HepG2 (cell line): ENCODE measurements around the gene KPNA4. TPM values are rescaled to one million over a fixed set of nuclear protein-coding genes. Genes with fewer than 3 reads are reported as not detected.

Experiments
- ATAC-seq: fragments of 200-7000 bp; cut with Tn5 transposase; 3 replicates; pipeline ENCODE4 v1.9.1; 2020; ENCODE audit warnings: mild to moderate bottlenecking, moderate library complexity
- BruUV-seq: library from RNA; stranded (reverse); fragments of 400-500 nt; replicated peaks from 2 replicates; lab custom pipeline; 2021; lab: Mats Ljungman, UMichigan
- CTCF ChIA-PET: fragments of 300-600 bp; formaldehyde crosslinking; extraction: SDS; loops from one replicate; lab custom pipeline; 2021; ENCODE audit warnings: low total read pairs, inconsistent platforms, low intra/inter-chr PET ratio; lab: Yijun Ruan, JAX
- POLR2A ChIA-PET: fragments of 350-600 bp; sonication (Branson Sonifier 250); formaldehyde crosslinking; loops from one replicate; lab custom pipeline; 2020; ENCODE audit warnings: antibody characterized with exemption, inconsistent platforms; lab: Yijun Ruan, JAX
- DNase-seq: peaks from one replicate; pipeline ENCODE4 v3.0.0-alpha.2; 2015; ENCODE audit warnings: low spot score
- FAIRE-seq: peaks from 3 replicates; lab custom pipeline; 2011; peaks lifted over from hg19 to GRCh38; lab: Jason Lieb, UNC
- H2AFZ ChIP-seq: one replicate; pipeline ENCODE4 v1.6.1; 2011; ENCODE audit warnings: low read length, inconsistent platforms
- H3K27ac ChIP-seq: fragments of 300-600 bp; 3 replicates; pipeline ENCODE4 v1.8.0; 2011; ENCODE audit warnings: mixed run types, mild to moderate bottlenecking, mixed read lengths, low read length, inconsistent platforms; ENCODE audit not compliant: insufficient read depth; ENCODE audit errors: extremely low read length
- H3K27me3 ChIP-seq, 2 experiments: fragments of 200-600 bp in 1 of 2; 2 replicates in 1 of 2; 3 replicates in 1 of 2; pipeline versions ENCODE4 v1.6.0 to v1.8.0; 2011; ENCODE audit warnings: low read length in 2 of 2, mild to moderate bottlenecking in 2 of 2, moderate library complexity in 2 of 2, inconsistent platforms in 1 of 2; ENCODE audit not compliant: insufficient read depth in 2 of 2, control insufficient read depth in 1 of 2
- H3K36me3 ChIP-seq, 2 experiments: fragments of 200-600 bp in 1 of 2; replicated peaks in 1 of 2; 2 replicates in 1 of 2; 3 replicates in 1 of 2; pipeline versions ENCODE4 v1.5.1 to v1.8.0; 2011; ENCODE audit warnings: low read length in 2 of 2, inconsistent platforms in 1 of 2; ENCODE audit not compliant: insufficient read depth in 2 of 2, control insufficient read depth in 1 of 2
- H3K4me1 ChIP-seq: 2 replicates; pipeline ENCODE4 v1.5.1; 2012; ENCODE audit warnings: low read length, inconsistent platforms; ENCODE audit not compliant: insufficient read depth
- H3K4me2 ChIP-seq: 2 replicates; pipeline ENCODE4 v1.6.0; 2011; ENCODE audit warnings: low read depth, low read length, inconsistent platforms
- H3K4me3 ChIP-seq, 3 experiments: fragments of 200-600 bp in 1 of 3; sonication (generic), shearing (Covaris generic) in 1 of 3; replicated peaks in 1 of 3; 2 replicates each; pipeline ENCODE4 v1.5.1; 2011 to 2016; ENCODE audit warnings: low read length in 3 of 3, inconsistent platforms in 2 of 3, low read depth in 2 of 3, mild to moderate bottlenecking in 2 of 3, control low read depth in 1 of 3, mixed read lengths in 1 of 3; ENCODE audit not compliant: insufficient read depth in 1 of 3
- H3K79me2 ChIP-seq: one replicate; pipeline ENCODE4 v1.6.1; 2011; ENCODE audit warnings: low read length, inconsistent platforms; ENCODE audit not compliant: insufficient read depth
- H3K9ac ChIP-seq: 2 replicates; pipeline ENCODE4 v1.6.0; 2011; ENCODE audit warnings: mild to moderate bottlenecking, low read depth, low read length, inconsistent platforms; ENCODE audit not compliant: insufficient read depth
- H3K9me3 ChIP-seq: 2 replicates; pipeline ENCODE4 v1.5.1; 2012; ENCODE audit warnings: mild to moderate bottlenecking, low read length
- H4K20me1 ChIP-seq: 2 replicates; pipeline ENCODE4 v1.6.0; 2011; ENCODE audit warnings: inconsistent platforms, mild to moderate bottlenecking, low read length, moderate library complexity; ENCODE audit not compliant: insufficient read depth
- FOXP4 ChIP-seq: sonication (generic); formaldehyde crosslinking; IDR thresholded peaks from 2 replicates; pipeline ENCODE4 v1.4.0; 2020; ENCODE audit warnings: missing genetic modification reagents
- HNRNPUL1 ChIP-seq: fragments of 200-400 bp; formaldehyde crosslinking; IDR thresholded peaks from 2 replicates; pipeline ENCODE4 v1.6.1; 2017; ENCODE audit warnings: low read depth, mild to moderate bottlenecking, low read length, moderate library complexity
- MAF1 ChIP-seq: sonication (generic); formaldehyde crosslinking; IDR thresholded peaks from 2 replicates; pipeline ENCODE4 v1.5.0; 2020; ENCODE audit warnings: missing genetic modification reagents, borderline replicate concordance
- MBNL3 ChIP-seq: fragments of 250-450 bp; sonication (Bioruptor Pico); conservative IDR thresholded peaks from 2 replicates; pipeline ENCODE4 v1.8.0; 2022; ENCODE audit warnings: mild to moderate bottlenecking, inconsistent platforms
- NBN ChIP-seq: fragments of 450-650 bp; conservative IDR thresholded peaks from 2 replicates; pipeline ENCODE4 v1.6.1; 2017
- PHF21A ChIP-seq: sonication (generic); formaldehyde crosslinking; IDR thresholded peaks from 2 replicates; pipeline ENCODE4 v1.5.0; 2020; ENCODE audit warnings: mild to moderate bottlenecking, missing genetic modification reagents
- PHF8 ChIP-seq: sonication (generic); formaldehyde crosslinking; IDR thresholded peaks from 2 replicates; pipeline ENCODE4 v1.5.0; 2020; ENCODE audit warnings: missing genetic modification reagents
- SIX1 ChIP-seq: sonication (generic); formaldehyde crosslinking; IDR thresholded peaks from 2 replicates; pipeline ENCODE4 v1.4.0; 2020; ENCODE audit warnings: missing genetic modification reagents, borderline replicate concordance
- SP140L ChIP-seq: sonication (generic); formaldehyde crosslinking; IDR thresholded peaks from 2 replicates; pipeline ENCODE4 v1.4.0; 2020; ENCODE audit warnings: missing genetic modification reagents, borderline replicate concordance
- TBX3 ChIP-seq: fragments of 450-650 bp; IDR thresholded peaks from 2 replicates; pipeline ENCODE4 v1.6.1; 2017; ENCODE audit warnings: antibody characterized with exemption, mild to moderate bottlenecking, inconsistent platforms, borderline replicate concordance
- ZC3H13 ChIP-seq: sonication (generic); formaldehyde crosslinking; IDR thresholded peaks from 2 replicates; pipeline ENCODE4 v1.8.1; 2023; ENCODE audit warnings: mild to moderate bottlenecking, missing genetic modification reagents, moderate library complexity
- ZNF124 ChIP-seq: sonication (generic); formaldehyde crosslinking; IDR thresholded peaks from 2 replicates; pipeline ENCODE4 v1.4.0; 2020; ENCODE audit warnings: missing genetic modification reagents
- ZNF30 ChIP-seq: sonication (generic); formaldehyde crosslinking; IDR thresholded peaks from 2 replicates; pipeline ENCODE4 v1.5.0; 2020; ENCODE audit warnings: mild to moderate bottlenecking, missing genetic modification reagents
- ZNF326 ChIP-seq: sonication (generic); formaldehyde crosslinking; IDR thresholded peaks from 2 replicates; pipeline ENCODE4 v1.4.0; 2020; ENCODE audit warnings: missing genetic modification reagents, borderline replicate concordance
- ZNF501 ChIP-seq: sonication (generic); formaldehyde crosslinking; IDR thresholded peaks from 2 replicates; pipeline ENCODE4 v1.5.1; 2020; ENCODE audit warnings: mild to moderate bottlenecking, moderate library complexity, missing genetic modification reagents
- ZNF530 ChIP-seq: sonication (generic); formaldehyde crosslinking; IDR thresholded peaks from 2 replicates; pipeline ENCODE4 v1.5.0; 2020; ENCODE audit warnings: low read depth, mild to moderate bottlenecking, missing genetic modification reagents
- ZNF549 ChIP-seq: sonication (generic); formaldehyde crosslinking; IDR thresholded peaks from 2 replicates; pipeline ENCODE4 v1.5.0; 2020; ENCODE audit warnings: missing genetic modification reagents
- ZNF605 ChIP-seq: sonication (generic); formaldehyde crosslinking; IDR thresholded peaks from 2 replicates; pipeline ENCODE4 v1.8.0; 2022; ENCODE audit warnings: mild to moderate bottlenecking, missing genetic modification reagents
- ZNF766 ChIP-seq: sonication (generic); formaldehyde crosslinking; IDR thresholded peaks from 2 replicates; pipeline ENCODE4 v1.5.0; 2020; ENCODE audit warnings: missing genetic modification reagents, borderline replicate concordance
- WGBS: methylation state at CpG from one replicate; pipeline ENCODE4 v1.1.6; 2017; ENCODE audit warnings: low lambda C conversion rate; 5-methylcytosine and 5-hydroxymethylcytosine counted together
- in situ Hi-C: cut with HindIII; loops from 2 replicates; pipeline ENCODE4 v1.10.0; 2017; ENCODE audit warnings: low pct_unique_long_range_greater_than_20kb; ENCODE audit not compliant: extremely low pct_ligation_motif_present
- intact Hi-C: fragments of 100-400 bp; cut with micrococcal nuclease; formaldehyde crosslinking; loops from one replicate; pipeline ENCODE4 v1.10.0; 2022; ENCODE audit not compliant: unreplicated experiment
- polyA plus RNA-seq, 8 experiments: library from polyadenylated mRNA; depleted of rRNA in 3 of 8; stranded (reverse) in 7 of 8; unstranded in 1 of 8; fragments of >200 nt; fragmentation: Illumina TruSeq in 4 of 8; extraction: Trizol in 4 of 8; gene quantifications; 2 replicates each; pipeline versions ENCODE4 v1.2.1 to v1.2.3, GENCODE V29; 2011 to 2016; ENCODE audit warnings: low read depth in 4 of 8, missing spikeins in 1 of 8, mixed read lengths in 1 of 8; ENCODE audit not compliant: insufficient read depth in 1 of 8
- total RNA-seq, 5 experiments: library from RNA; depleted of rRNA; stranded (reverse); fragments of >200 nt; fragmentation: Illumina TruSeq; extraction: Trizol; gene quantifications; 2 replicates each; pipeline ENCODE4 v1.2.3, GENCODE V29; 2016; ENCODE audit warnings: low read depth in 1 of 5

KPNA4 gene
- total and polyA plus RNA-seq, 2 of the 13 experiments (the other 11 are each of a cell fraction or from before 2014, with no cell fraction given) = 9.9 to 27.9 TPM

- in situ Hi-C loops (no loop called here), intact Hi-C loops (no loop called here)
- Histone ChIP-seq H3K4me1 (no peaks in the 10 kb centered on the region), H3K9ac (no peak overlapping the region), H2AFZ (no peak overlapping the region), H3K79me2 (no peaks in the 10 kb centered on the region), H4K20me1 (no peaks in the 10 kb centered on the region), H3K9me3 (no peaks in the 10 kb centered on the region), H3K4me3 (no peak overlapping the region), H3K27ac (no peak overlapping the region), H3K27me3 (peaks cover 0 to 10% of the 10 kb centered on the region in 2 experiments; a peak in 1 of 5 replicates), H3K4me2 (no peak overlapping the region), H3K36me3 (no peaks in the 10 kb centered on the region)
- ChIA-PET CTCF (no interaction called here), POLR2A (no interaction called here)
- no peak for ATAC-seq
- WGBS = 17% methylated on average over 2 of the region's 2 CpGs
- FAIRE-seq = no peak
- BruUV-seq = no TSS peak
- TF ChIP-seq ZC3H13 (CRISPR knock-in tag) (no peak), ZNF605 (CRISPR knock-in tag) (no peak), ZNF30 (CRISPR knock-in tag) (no peak), TBX3 (no peak), PHF8 (CRISPR knock-in tag) (no peak), ZNF326 (CRISPR knock-in tag) (no peak), NBN (no peak), SIX1 (CRISPR knock-in tag) (no peak), ZNF549 (CRISPR knock-in tag) (no peak), ZNF124 (CRISPR knock-in tag) (no peak), FOXP4 (CRISPR knock-in tag) (no peak), PHF21A (CRISPR knock-in tag) (no peak), MBNL3 (CRISPR knock-in tag) (no peak), SP140L (CRISPR knock-in tag) (no peak), ZNF530 (CRISPR knock-in tag) (no peak), ZNF501 (no peak), MAF1 (CRISPR knock-in tag) (no peak), HNRNPUL1 (no peak), ZNF766 (CRISPR knock-in tag) (no peak)
- no peak for DNase-seq
These were observed 15.6 kb upstream of the KPNA4 start for GRCh38 chr3:160580938-160581337.
